GM19468 (cell line): Measurements from ENCODE around the gene LONP1.
"Not testable (repeated sequence)": the region's sequence is repeated elsewhere in the genome, so short reads cannot be mapped to it uniquely, and the experiment has no call there.

Experiments used
- ATAC-seq: cut with Tn5 transposase; IDR thresholded peaks from one replicate; pipeline ENCODE4 v1.9.1; 2021; ENCODE audit warnings: mild to moderate bottlenecking, moderate library complexity, moderate number of reproducible peaks; ENCODE audit not compliant: unreplicated experiment; ENCODE audit errors: extremely low read depth

The LONP1 gene

GRCh38 chr19:5717215-5717935, 2.6 kb downstream of the LONP1 start:
- ATAC-seq = no peak

- no peak for ATAC-seq
Measured at GRCh38 chr19:5714816-5715215, 5.1 kb downstream of the LONP1 start.

DNA sequence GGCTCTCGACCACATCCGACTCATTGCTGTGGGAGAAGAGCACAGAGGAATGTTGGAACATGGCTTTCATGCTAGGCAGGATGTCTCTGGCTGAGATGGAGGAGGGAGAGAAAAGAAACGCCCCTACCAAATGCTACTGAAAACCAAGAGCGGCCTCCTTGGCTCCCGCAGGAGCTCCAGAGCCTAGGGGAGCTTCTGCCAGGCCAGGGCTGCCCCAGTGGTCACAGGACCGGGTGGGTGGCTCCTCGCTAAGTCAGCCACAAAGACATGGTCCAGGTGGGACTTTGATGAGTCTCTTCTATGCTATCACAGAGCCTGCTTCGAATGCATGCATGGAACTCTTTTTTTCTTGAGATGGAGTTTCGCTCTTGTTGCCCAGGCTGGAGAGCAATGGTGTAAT, 6.7 kb downstream of the LONP1 start:
- no peak for ATAC-seq

DNA sequence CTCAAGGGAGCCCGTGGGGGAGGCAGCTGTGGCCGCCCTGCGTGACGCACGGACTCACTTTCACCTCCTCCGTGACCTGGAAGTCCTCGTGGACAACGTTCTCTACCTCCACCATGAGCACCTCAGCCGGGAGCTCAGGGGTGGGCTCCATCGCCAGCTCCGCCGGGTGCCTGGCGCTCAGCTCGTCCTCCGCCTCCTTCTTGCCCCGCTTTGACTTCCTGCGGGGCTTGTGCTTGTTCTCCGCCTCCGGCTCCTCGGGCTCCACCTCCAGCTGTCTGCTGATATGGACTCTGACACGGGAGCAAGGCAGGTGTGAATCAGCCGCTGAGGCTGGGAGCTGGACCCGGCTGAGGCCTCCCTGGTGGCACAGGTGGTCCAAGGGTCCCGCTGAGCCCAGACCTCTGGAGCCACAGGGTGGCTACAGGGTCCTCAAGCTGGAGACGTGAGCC, 8.2 kb downstream of the LONP1 start:
- no peak for ATAC-seq

DNA sequence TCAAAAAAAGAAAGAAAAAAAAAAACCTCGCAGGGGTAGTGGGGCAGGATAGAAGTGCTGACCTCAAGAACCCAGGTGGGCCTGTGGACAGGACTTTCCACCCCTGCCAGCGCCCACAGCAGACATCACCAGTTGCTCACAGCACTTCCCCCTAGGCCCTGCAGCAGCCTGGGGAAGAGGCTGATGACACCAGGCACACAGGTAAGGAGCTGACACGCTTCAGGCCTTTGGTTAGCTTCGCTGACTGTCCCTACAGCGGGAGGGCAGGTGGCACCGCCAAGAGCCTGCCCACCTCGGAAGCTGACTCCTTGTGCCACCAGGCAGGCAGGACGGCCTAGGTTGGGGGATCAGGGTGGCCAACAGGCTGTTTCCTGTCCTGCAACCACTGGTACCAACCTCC, 8.9 kb downstream of the LONP1 start:
- ATAC-seq = no peak

DNA sequence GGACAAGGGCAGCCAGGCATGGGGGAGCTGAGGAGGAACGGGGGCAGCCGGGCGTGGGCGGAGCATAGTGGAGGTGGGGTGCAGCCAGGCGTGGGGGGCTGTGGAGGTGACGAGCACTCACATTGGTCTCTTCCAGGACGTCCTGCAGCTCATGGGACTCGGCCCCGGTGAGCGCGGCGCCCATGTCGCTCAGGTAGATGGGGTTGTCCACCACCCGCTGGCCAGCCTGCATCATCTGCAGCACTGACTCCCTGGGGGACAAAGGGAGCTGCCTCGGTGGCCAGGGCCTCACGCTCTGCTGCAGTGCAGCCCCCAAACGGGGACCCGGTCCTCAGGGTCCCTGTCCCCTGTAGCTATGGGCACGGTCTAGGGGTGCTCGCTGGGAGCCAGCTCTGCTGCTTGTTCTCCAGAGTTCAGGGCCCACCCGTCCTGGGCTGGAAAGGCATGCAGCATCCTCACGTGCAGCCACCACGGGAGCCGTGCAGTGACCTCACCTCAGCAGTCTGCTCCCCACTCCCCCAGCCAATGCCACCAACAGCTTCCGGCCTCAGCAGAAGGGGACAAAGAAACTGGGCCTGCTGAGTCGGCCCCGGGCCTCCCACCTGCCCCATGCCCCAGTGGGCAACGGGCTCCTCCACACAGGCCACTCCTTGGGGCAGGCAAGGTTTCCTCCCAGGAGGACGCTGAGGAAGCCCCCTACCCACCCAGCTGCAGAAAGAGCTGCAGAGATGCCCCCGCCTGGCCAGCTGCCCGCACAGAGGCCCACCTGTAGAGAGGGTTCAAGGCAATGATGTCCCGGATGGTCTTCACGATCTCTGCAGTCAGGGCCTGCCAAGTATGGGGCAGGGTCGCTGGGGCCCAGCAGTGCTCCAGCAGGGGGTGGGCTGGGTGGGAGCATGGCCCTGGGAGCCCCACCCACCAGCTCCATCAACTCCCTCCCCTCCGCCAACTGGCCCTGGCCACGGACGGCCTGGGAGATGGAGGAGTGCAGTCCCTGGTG, 12.1 kb downstream of the LONP1 start:
- ATAC-seq = no peak

DNA sequence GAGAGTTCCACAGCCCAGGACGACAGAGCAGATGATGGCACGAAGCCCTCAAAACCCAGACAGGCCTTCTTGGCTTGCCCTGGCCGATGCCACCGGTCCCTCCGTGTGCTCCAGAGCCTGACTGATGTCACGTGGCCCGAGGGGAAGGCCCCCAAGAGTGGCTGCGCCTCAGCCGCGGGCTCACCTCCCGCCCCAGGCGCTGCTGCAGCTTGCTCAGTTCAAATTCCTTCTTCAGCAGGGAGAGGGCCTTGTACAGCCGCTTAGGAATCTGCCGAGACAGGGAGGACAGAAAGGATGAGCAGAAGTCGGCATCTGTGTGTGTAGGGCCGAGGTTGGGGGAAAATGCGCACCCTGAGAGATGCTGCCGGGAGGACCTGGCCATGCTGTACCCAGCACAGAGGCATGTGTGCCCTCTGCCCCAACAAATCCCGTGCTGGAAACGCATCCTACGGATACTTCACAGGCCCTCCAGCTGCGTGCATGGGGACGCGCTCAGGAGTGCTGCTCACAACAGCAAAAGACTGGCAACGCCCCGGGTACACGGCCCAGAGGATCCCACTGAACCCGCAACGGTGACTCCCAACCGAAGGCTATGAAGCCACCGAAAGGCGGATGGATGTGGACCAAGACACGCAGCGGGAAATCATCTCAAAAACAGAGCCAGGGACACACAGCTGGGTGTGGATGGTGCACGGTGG, 12.9 kb downstream of the LONP1 start:
- no peak for ATAC-seq

DNA sequence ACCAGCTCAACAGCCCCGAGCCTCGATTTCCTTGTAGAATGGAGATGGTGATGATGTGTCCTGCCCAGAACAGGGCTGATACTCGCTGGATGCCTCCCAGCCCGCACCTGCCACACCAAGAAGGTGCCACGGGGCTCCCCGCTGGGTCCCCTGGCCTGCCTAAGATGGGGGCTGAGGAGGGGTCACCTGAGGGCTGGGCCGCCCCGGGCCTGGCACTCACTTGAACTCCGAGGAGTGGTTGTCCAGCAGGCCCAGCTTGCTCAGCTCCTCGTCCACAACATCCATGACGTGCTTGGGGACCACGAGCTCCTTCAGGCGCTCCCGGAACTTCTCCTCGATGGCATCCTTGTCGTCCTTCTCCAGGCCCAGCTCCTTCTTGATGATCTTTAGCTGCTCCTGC, 14.4 kb downstream of the LONP1 start:
- no peak for ATAC-seq

GRCh38 chr19:5703819-5704818, 15.8 kb downstream of the LONP1 start:
- no peak for ATAC-seq

DNA sequence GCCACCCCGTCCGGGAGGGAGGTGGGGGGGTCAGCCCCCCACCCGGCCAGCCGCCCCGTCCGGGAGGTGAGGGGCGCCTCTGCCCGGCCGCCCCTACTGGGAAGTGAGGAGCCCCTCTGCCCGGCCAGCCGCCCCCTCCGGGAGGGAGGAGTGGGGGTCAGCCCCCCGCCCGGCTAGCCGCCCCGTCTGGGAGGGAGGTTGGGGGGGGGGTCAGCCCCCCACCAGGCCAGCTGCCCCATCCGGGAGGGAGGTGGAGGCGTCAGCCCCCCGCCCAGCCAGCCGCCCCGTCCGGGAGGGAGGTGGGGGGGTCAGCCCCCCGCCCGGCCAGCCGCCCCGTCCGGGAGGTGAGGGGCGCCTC, 17.9 kb downstream of the LONP1 start:
- ATAC-seq = not testable (repeated sequence)

DNA sequence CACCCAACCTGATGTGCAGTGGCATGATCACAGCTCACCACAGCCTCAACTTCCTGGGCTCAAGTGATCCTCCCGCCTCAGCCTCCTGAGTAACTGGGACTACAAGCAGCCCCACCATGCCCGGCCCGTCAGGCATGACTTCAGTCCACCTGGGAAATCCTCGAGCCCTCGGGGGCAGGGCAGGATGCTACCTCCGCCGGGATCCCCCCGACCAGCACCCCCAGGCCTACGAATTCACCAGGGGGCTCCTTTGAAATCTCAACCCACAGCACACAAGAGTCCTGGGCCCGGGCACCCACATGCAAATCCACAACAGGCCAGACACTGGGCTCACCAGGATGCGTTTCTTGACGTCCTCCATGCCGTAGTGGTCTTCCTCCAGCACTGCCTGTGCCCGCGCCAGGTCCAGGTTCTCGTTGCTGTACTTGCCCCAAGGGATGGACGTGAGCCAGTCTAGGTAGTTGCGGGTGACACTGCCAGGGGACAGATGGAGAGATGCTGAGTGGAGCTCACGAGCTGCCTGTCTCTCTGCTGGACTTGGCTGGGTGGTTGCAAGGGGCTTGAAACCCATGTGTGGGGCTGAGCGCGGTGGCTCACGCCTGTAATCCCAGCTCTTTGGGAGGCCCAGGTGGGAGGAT, 19.4 kb downstream of the LONP1 start:
- no peak for ATAC-seq

GRCh38 chr19:5698635-5699422, 21.1 kb downstream of the LONP1 start:
- ATAC-seq = no peak

DNA sequence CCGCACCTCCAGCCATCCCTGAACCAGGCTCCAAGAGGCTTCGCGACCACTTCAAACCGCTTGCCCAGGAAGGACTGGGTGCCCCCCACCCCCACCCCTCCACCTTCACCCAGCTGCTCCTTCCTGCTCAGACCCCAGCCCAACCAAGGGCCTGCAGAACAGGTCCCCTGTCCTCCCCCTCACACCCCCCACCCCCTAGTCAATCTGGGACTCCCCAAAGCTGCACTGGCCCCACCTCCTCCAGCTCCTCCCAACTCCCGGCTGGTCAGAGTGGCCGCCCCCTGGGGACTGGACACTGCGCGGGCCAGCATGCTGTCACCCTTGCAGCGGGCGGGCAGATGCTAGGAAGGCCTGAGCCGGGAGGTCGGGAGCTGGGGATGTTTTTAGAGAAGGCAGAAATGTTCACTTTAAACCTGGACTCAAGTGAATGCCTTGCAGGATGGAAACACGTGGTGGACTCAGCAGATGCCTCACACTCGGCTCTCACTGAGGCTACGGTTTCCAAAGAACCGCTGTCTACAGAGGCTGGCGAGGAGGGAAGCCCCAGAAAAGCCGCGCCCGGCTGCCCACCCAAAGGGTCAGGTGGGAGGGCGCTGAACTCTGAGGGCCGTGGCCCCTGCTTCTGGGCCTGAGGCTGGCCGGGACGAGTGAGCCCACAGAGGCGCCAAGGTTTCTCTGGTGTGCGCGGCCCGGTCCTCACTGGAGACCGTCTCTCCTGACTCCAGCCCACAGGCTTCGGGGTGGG, 21.9 kb downstream of the LONP1 start:
- ATAC-seq = no peak

GRCh38 chr19:5697022-5697889, 22.7 kb downstream of the LONP1 start:
- no peak for ATAC-seq

DNA sequence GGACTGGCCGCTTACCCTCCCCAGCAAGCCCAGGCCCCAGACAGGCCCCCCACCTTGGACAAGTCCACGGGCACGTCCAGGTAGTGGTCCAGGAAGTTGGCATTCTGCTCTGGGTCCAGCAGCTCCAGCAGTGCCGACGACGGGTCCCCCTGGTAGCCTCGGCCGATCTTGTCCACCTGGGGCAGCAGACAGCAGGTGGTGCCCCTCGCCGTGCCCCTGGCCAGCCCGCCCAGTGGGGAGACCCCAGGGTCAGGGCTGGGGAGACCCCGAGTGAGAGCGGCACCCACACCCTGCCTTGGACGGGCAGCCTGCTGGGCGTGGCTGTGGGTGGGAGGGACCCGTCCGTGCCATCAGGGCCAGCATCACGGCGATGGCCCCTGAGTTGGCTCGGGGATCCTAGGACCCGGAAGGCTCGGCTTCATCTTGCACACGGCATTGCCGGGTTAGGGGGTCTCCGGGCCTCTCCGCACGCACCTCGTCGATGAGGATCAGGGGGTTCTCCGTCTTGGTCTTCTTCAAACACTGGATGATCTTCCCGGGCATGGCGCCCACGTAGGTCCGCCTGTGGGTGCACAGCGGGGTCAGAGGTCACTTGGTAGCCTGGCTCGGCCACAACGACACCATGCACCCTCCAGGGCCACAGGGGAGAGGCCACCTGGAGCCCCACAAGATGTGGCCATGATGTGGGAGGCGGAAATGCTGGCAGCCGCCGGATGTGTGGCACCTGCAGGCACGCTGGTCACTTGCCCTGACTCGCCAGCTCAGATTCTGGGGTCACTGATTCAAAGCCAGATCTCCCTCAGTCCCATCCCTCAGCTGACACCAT, 23.5 kb downstream of the LONP1 start:
- no peak for ATAC-seq

DNA sequence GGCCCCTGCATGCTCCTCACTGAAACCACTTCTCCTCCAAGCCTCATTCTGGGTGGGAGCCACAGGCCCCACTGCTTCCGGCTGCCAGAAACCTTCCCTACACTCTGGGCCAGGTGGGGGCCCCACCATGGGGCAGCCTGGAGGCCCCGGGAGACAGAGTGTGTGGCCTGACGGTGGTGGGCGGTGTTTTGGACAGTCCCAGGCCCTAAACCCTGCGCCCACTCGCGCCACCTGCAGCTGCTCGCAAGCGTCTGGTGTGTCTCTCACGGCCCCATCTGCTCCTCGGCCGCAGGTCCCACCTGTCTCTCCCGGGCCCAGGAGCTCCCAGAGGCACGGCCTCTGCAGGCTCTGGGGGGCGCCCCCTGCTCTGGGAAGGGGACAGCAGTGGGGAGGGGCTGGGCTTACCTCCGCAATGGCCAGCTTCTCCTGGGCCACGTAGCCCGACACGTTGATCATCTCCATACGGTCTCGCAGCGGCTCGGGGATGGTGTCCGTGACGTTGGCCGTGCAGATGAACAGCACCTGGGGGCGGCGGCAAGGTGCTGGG, 24.2 kb downstream of the LONP1 start:
- ATAC-seq = no peak
